Lung (tissue), 12 donors: ENCODE results near the gene SLC25A26. TPM values are rescaled to one million over a fixed set of nuclear protein-coding genes. Genes with fewer than 3 reads are reported as not detected.

Experiments used
- ATAC-seq: fragments of 200-7000 bp; cut with Tn5 transposase; one replicate; pipeline ENCODE4 v1.9.1; 2020; ENCODE audit warnings: moderate number of reproducible peaks; ENCODE audit not compliant: insufficient read depth, low FRiP score
- DNase-seq, 3 donors: peaks; one replicate each; pipeline ENCODE4 v3.0.0-alpha.2; 2013 to 2017
- H3K27ac ChIP-seq, 2 donors: one replicate each; pipeline ENCODE4 v1.5.1; 2013; ENCODE audit warnings: mild to moderate bottlenecking in 2 of 2, moderate library complexity in 2 of 2, control low read depth in 1 of 2, inconsistent platforms in 1 of 2, low read depth in 1 of 2, low read length in 1 of 2
- H3K27me3 ChIP-seq, 3 donors: one replicate each; pipeline ENCODE4 v1.5.1; 2013; ENCODE audit warnings: low read length in 2 of 3; ENCODE audit not compliant: control insufficient read depth in 3 of 3, insufficient read depth in 3 of 3
- H3K36me3 ChIP-seq, 4 donors: one replicate each; pipeline ENCODE4 v1.5.1; 2013; ENCODE audit warnings: low read length in 4 of 4, mild to moderate bottlenecking in 1 of 4, moderate library complexity in 1 of 4; ENCODE audit not compliant: control insufficient read depth in 4 of 4, insufficient read depth in 4 of 4
- H3K4me1 ChIP-seq, 5 donors: one replicate each; pipeline ENCODE4 v1.5.1; 2013; ENCODE audit warnings: low read length in 5 of 5, mild to moderate bottlenecking in 2 of 5, moderate library complexity in 1 of 5; ENCODE audit not compliant: control insufficient read depth in 5 of 5, insufficient read depth in 5 of 5
- H3K4me3 ChIP-seq: one replicate; pipeline ENCODE4 v1.5.1; 2013; ENCODE audit warnings: mild to moderate bottlenecking, control low read depth, moderate library complexity
- H3K9ac ChIP-seq, 2 donors: one replicate each; pipeline ENCODE4 v1.5.1; 2013; ENCODE audit warnings: low read length in 2 of 2, control low read depth in 1 of 2; ENCODE audit not compliant: insufficient read depth in 1 of 2
- H3K9me3 ChIP-seq, 4 donors: one replicate each; pipeline ENCODE4 v1.5.1; 2013; ENCODE audit warnings: low read length in 3 of 4, mild to moderate bottlenecking in 1 of 4, moderate library complexity in 1 of 4; ENCODE audit not compliant: control insufficient read depth in 4 of 4, insufficient read depth in 3 of 4
- CTCF ChIP-seq: IDR thresholded peaks from 2 replicates; pipeline ENCODE4 v1.5.1; 2012; ENCODE audit warnings: mild to moderate bottlenecking; ENCODE audit errors: control extremely low read depth, extremely low read depth
- WGBS, 2 donors: extraction: QIAGEN DNeasy Blood & Tissue Kit; methylation state at CpG; one replicate each; pipeline ENCODE4 v1.1.7; 2013; 5-methylcytosine and 5-hydroxymethylcytosine counted together
- polyA plus RNA-seq, 2 donors: library from polyadenylated mRNA; stranded (reverse); fragments of 200-250 nt; gene quantifications; one replicate each; pipeline ENCODE4 v1.2.1, GENCODE V29; 2013
- total RNA-seq, 2 donors: library from RNA; depleted of rRNA in 1 of 2; stranded (reverse); fragments of >200 nt in 1 of 2; gene quantifications; one replicate each; pipeline ENCODE4 v1.2.1, GENCODE V29; 2014 to 2021
- donor health status: control.
- donor health status: control.
- donor health status: Bipolar disorder and iron deficiency.
- donor health status: healthy.
- donor health status: DM: yes; HTN: yes; CAD: no.

Gene SLC25A26
- total and polyA plus RNA-seq, 4 donors: 10.4 to 18.0 (median 14.9) TPM

- TF ChIP-seq CTCF: no peak
- H3K4me3 ChIP-seq: no peak overlapping the region
- no peak overlapping the region for H3K27ac ChIP-seq
- ATAC-seq (no peak), DNase-seq (no peak)
- H3K9ac ChIP-seq: no peak overlapping the region
- no peaks in the 10 kb centered on the region for H3K9me3 ChIP-seq
- H3K36me3 ChIP-seq: peaks cover 15 to 45% (median 42%) of the 10 kb centered on the region in 4 donors
- no peaks in the 10 kb centered on the region for H3K4me1 ChIP-seq
- H3K27me3 ChIP-seq: no peaks in the 10 kb centered on the region
- 87 to 93% methylated on average over 12 of the region's 12 CpGs for WGBS, 2 donors
Measured at GRCh38 chr3:66386011-66386924, 165.5 kb downstream of the SLC25A26 start.

GRCh38 chr3:66386925-66387650 lies 166.3 kb downstream of the SLC25A26 start:
- Histone ChIP-seq H3K27ac (no peak overlapping the region), H3K9me3 (no peaks in the 10 kb centered on the region), H3K27me3 (no peaks in the 10 kb centered on the region), H3K4me3 (no peak overlapping the region), H3K9ac (no peak overlapping the region), H3K4me1 (no peaks in the 10 kb centered on the region), H3K36me3 (peaks cover 12 to 45% (median 37%) of the 10 kb centered on the region in 4 donors)
- WGBS, 2 donors: 88 to 92% methylated on average over 7 of the region's 7 CpGs
- TF ChIP-seq CTCF: no peak
- ATAC-seq (no peak), DNase-seq (no peak)

- DNase-seq: no peak
- ATAC-seq: no peak
- no peak for TF ChIP-seq CTCF
- Histone ChIP-seq H3K9ac (no peak overlapping the region), H3K36me3 (peaks cover 3 to 33% (median 24%) of the 10 kb centered on the region in 4 donors), H3K4me3 (no peak overlapping the region), H3K9me3 (peaks cover 0 to 2% (median 0%) of the 10 kb centered on the region in 4 donors), H3K4me1 (peaks cover 0 to 10% (median 0%) of the 10 kb centered on the region in 5 donors), H3K27ac (no peak overlapping the region), H3K27me3 (no peaks in the 10 kb centered on the region)
Measured at GRCh38 chr3:66390013-66390412, 169.2 kb downstream of the SLC25A26 start.
